ENCODE measurements around the gene PTPRM.

Gene PTPRM

GRCh38 chr18:7624697-7625096 lies 57.6 kb downstream of the PTPRM start:
- DNase-seq (ENCODE audit: extremely low spot score), result no peak
- POLR2A ChIA-PET, result no interaction called here
- CTCF ChIA-PET, result interaction anchor here (1.1 to 1.3 kb wide), 2 partner anchors 14 to 58 kb away, joined by 3 to 5 read pairs; partner anchors contain the start of gene PTPRM

DNA sequence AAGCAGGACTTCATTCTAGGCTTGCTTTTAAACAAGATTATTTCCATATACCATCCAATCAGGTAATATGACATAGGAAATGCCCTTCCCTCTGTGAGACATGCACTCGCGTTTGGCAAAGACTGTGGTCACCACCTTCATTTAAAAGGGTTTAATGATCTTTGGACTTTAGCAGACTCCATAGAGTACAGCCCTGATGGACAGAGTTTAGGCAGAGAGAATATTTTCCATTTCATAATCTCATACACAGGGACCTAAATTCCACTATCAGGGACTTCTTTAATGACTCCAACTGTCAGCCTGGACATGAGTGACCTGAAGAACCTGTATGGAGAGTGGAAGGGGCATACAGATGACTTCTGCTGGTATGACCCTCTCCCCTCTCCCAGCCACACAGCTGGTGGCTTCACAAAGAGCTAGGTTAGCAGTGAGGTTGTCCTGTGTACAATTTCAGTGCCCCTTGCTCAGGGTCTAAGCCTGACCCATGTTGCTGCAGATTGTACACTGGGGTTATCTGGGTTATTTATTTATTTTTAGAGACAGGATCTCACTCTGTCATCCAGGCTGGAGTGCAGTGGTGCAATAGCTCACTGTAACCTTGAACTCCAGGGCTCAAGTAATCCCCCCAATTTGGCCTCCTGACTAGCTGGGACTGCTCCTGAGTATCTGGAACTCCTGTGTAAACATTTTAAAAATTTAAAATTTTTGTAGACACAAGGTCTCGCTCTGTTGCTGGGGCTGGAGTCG lies 59.2 kb downstream of the PTPRM start:
- TF ChIP-seq, protein P1, sequence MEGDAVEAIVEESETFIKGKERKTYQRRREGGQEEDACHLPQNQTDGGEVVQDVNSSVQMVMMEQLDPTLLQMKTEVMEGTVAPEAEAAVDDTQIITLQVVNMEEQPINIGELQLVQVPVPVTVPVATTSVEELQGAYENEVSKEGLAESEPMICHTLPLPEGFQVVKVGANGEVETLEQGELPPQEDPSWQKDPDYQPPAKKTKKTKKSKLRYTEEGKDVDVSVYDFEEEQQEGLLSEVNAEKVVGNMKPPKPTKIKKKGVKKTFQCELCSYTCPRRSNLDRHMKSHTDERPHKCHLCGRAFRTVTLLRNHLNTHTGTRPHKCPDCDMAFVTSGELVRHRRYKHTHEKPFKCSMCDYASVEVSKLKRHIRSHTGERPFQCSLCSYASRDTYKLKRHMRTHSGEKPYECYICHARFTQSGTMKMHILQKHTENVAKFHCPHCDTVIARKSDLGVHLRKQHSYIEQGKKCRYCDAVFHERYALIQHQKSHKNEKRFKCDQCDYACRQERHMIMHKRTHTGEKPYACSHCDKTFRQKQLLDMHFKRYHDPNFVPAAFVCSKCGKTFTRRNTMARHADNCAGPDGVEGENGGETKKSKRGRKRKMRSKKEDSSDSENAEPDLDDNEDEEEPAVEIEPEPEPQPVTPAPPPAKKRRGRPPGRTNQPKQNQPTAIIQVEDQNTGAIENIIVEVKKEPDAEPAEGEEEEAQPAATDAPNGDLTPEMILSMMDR (IDR thresholded peaks at IDR 0.05; ENCODE audit: control extremely low read depth, extremely low read depth, low read depth, missing control alignments), result no peak
- POLR2A ChIA-PET, result no interaction called here
- DNase-seq (ENCODE audit: extremely low spot score), result no peak
- CTCF ChIA-PET, result no interaction called here

More at GRCh38 chr18:7624697-7625096, 57.6 kb downstream of the PTPRM start:
- TF ChIP-seq, protein P1 (IDR thresholded peaks at IDR 0.05; ENCODE audit: control extremely low read depth, extremely low read depth, low read depth, missing control alignments), result no peak

- TF ChIP-seq, protein P1 (IDR thresholded peaks at IDR 0.05; ENCODE audit: control extremely low read depth, extremely low read depth, low read depth, missing control alignments), result no peak
- no peak for DNase-seq (ENCODE audit: extremely low spot score)
- POLR2A ChIA-PET, result no interaction called here
- CTCF ChIA-PET, result no interaction called here
These were observed 59.9 kb downstream of the PTPRM start for GRCh38 chr18:7626922-7627440.

- POLR2A ChIA-PET, result no interaction called here
- TF ChIP-seq, protein P1 (IDR thresholded peaks at IDR 0.05; ENCODE audit: control extremely low read depth, extremely low read depth, low read depth, missing control alignments), result no peak
- CTCF ChIA-PET, result no interaction called here
- DNase-seq (ENCODE audit: extremely low spot score), result no peak
These were observed 62.3 kb downstream of the PTPRM start for GRCh38 chr18:7629416-7629815.

DNA sequence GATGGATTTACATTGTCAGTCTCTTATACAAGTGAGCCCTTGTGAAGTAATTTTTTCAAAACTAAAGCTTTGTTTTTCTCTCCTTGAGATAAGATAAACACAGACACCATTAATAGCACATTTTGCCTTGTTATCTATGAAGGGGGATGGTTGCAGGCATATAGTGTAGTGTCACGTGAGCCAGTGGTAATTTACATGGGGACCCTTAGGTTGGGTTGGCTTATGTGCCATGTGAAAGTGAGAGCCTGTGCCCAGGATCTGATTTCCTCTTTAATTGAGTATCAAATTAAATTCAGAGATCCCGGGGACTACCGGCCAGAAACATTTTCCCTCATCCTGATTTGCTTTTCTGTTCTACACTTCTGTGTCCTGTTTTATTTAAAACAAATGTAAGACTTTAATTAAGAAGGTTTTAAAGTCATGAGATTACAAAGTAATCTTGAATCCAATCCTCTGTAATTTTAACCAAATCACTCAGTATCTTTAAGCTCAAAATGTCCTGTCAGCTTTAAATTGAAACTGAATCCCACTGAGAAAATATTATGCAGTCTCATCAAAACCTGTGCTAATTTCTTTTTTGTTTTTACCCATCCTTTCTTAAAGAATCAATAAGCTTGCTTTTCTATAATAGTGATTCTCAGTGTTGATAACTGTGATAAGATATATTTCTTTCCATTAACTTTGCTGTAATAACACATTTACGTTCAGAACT lies 63.8 kb downstream of the PTPRM start:
- POLR2A ChIA-PET, result no interaction called here
- TF ChIP-seq, protein P1 (IDR thresholded peaks at IDR 0.05; ENCODE audit: control extremely low read depth, extremely low read depth, low read depth, missing control alignments), result no peak
- CTCF ChIA-PET, result no interaction called here
- DNase-seq (ENCODE audit: extremely low spot score), result no peak

GRCh38 chr18:7632152-7633098 lies 65.3 kb downstream of the PTPRM start:
- ChIA-PET POLR2A (no interaction called here), CTCF (no interaction called here)
- TF ChIP-seq, protein P1 (IDR thresholded peaks at IDR 0.05; ENCODE audit: control extremely low read depth, extremely low read depth, low read depth, missing control alignments), result no peak
- no peak for DNase-seq (ENCODE audit: extremely low spot score)
